Measurements from ENCODE around the gene APOL4.

APOL4 gene

GRCh38 chr22:36144886-36145541, 56.6 kb downstream of the APOL4 start:
- Histone ChIP-seq H3K27ac (ENCODE audit: low read depth, low read length, poor library complexity, severe bottlenecking) (peak overlapping the region; percentile 63), H3K9me2 (ENCODE audit: low read depth, low read length) (no peaks in the 10 kb centered on the region), H3K9ac (ENCODE audit: low read length) (no peak overlapping the region), H2AFZ (ENCODE audit: low read length) (no peak overlapping the region), H3K4me3 (ENCODE audit: low read depth, low read length, poor library complexity, severe bottlenecking) (no peak overlapping the region), H3K9me3 (ENCODE audit: low read length) (no peaks in the 10 kb centered on the region), H4K20me1 (ENCODE audit: insufficient read depth, low read length) (no peaks in the 10 kb centered on the region), H3K79me2 (ENCODE audit: insufficient read depth, low read length) (no peaks in the 10 kb centered on the region), H3K27me3 (ENCODE audit: insufficient read depth, low read length) (no peaks in the 10 kb centered on the region), H3K36me3 (ENCODE audit: insufficient read depth, low read length) (peaks cover 45% of the 10 kb centered on the region; the same call in 1 of the 2 replicates), H3F3A (ENCODE audit: insufficient read depth, low read length) (no peaks in the 10 kb centered on the region), H3K4me1 (ENCODE audit: insufficient read depth, low read length, severe bottlenecking) (peaks cover 49% of the 10 kb centered on the region), H3K4me2 (ENCODE audit: low read length) (peak overlapping the region; percentile 8; the same call in 1 of the 2 replicates)
- TF ChIP-seq, protein P1, sequence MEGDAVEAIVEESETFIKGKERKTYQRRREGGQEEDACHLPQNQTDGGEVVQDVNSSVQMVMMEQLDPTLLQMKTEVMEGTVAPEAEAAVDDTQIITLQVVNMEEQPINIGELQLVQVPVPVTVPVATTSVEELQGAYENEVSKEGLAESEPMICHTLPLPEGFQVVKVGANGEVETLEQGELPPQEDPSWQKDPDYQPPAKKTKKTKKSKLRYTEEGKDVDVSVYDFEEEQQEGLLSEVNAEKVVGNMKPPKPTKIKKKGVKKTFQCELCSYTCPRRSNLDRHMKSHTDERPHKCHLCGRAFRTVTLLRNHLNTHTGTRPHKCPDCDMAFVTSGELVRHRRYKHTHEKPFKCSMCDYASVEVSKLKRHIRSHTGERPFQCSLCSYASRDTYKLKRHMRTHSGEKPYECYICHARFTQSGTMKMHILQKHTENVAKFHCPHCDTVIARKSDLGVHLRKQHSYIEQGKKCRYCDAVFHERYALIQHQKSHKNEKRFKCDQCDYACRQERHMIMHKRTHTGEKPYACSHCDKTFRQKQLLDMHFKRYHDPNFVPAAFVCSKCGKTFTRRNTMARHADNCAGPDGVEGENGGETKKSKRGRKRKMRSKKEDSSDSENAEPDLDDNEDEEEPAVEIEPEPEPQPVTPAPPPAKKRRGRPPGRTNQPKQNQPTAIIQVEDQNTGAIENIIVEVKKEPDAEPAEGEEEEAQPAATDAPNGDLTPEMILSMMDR (IDR thresholded peaks at IDR 0.05; ENCODE audit: low read length): peak; percentile 90
- TF ChIP-seq EZH2 (IDR thresholded peaks at IDR 0.05; ENCODE audit: borderline replicate concordance, low read length): no peak

GRCh38 chr22:36143956-36144355, 57.7 kb downstream of the APOL4 start:
- H3K9me3 ChIP-seq (ENCODE audit: low read length): no peaks in the 10 kb centered on the region

GRCh38 chr22:36143066-36143815, 58.4 kb downstream of the APOL4 start:
- no peak overlapping the region for H3K4me3 ChIP-seq (ENCODE audit: low read depth, low read length, poor library complexity, severe bottlenecking)
- no peaks in the 10 kb centered on the region for H4K20me1 ChIP-seq (ENCODE audit: insufficient read depth, low read length)
- H3K27ac ChIP-seq (ENCODE audit: low read depth, low read length, poor library complexity, severe bottlenecking): no peak overlapping the region
- H3K9me2 ChIP-seq (ENCODE audit: low read depth, low read length): no peaks in the 10 kb centered on the region
- H3K4me1 ChIP-seq (ENCODE audit: insufficient read depth, low read length, severe bottlenecking): peaks cover 31% of the 10 kb centered on the region
- no peak overlapping the region for H3K9ac ChIP-seq (ENCODE audit: low read length)
- H3K79me2 ChIP-seq (ENCODE audit: insufficient read depth, low read length): no peaks in the 10 kb centered on the region
- H3K36me3 ChIP-seq (ENCODE audit: insufficient read depth, low read length): peaks cover 35% of the 10 kb centered on the region; the same call in 1 of the 2 replicates
- no peaks in the 10 kb centered on the region for H3K9me3 ChIP-seq (ENCODE audit: low read length)
- H3K4me2 ChIP-seq (ENCODE audit: low read length): no peak overlapping the region
- no peaks in the 10 kb centered on the region for H3K27me3 ChIP-seq (ENCODE audit: insufficient read depth, low read length)
- H2AFZ ChIP-seq (ENCODE audit: low read length): no peak overlapping the region
- no peaks in the 10 kb centered on the region for H3F3A ChIP-seq (ENCODE audit: insufficient read depth, low read length)
- TF ChIP-seq, protein P1 (IDR thresholded peaks at IDR 0.05; ENCODE audit: low read length): no peak
- TF ChIP-seq EZH2 (IDR thresholded peaks at IDR 0.05; ENCODE audit: borderline replicate concordance, low read length): no peak

More at GRCh38 chr22:36143956-36144355, 57.7 kb downstream of the APOL4 start:
- Histone ChIP-seq H3K36me3 (ENCODE audit: insufficient read depth, low read length) (peaks cover 39% of the 10 kb centered on the region; the same call in 1 of the 2 replicates), H3K9ac (ENCODE audit: low read length) (no peak overlapping the region), H3K27ac (ENCODE audit: low read depth, low read length, poor library complexity, severe bottlenecking) (no peak overlapping the region), H3K79me2 (ENCODE audit: insufficient read depth, low read length) (no peaks in the 10 kb centered on the region), H3F3A (ENCODE audit: insufficient read depth, low read length) (no peaks in the 10 kb centered on the region), H3K27me3 (ENCODE audit: insufficient read depth, low read length) (no peaks in the 10 kb centered on the region), H4K20me1 (ENCODE audit: insufficient read depth, low read length) (no peaks in the 10 kb centered on the region), H3K4me2 (ENCODE audit: low read length) (no peak overlapping the region), H3K4me1 (ENCODE audit: insufficient read depth, low read length, severe bottlenecking) (peaks cover 38% of the 10 kb centered on the region), H3K4me3 (ENCODE audit: low read depth, low read length, poor library complexity, severe bottlenecking) (no peak overlapping the region), H2AFZ (ENCODE audit: low read length) (no peak overlapping the region), H3K9me2 (ENCODE audit: low read depth, low read length) (no peaks in the 10 kb centered on the region)
- TF ChIP-seq EZH2 (IDR thresholded peaks at IDR 0.05; ENCODE audit: borderline replicate concordance, low read length): no peak
- TF ChIP-seq, protein P1 (IDR thresholded peaks at IDR 0.05; ENCODE audit: low read length): no peak

Measured in OCI-LY1 (cell line).